CD4-positive, alpha-beta T cell (primary cell): ENCODE results near the gene UBALD1. TPM values are rescaled to one million over a fixed set of nuclear protein-coding genes. Genes with fewer than 3 reads are reported as not detected.

Experiments used
- ATAC-seq: fragments of 200-7000 bp; cut with Tn5 transposase; one replicate; pipeline ENCODE4 v1.10.0; 2022; ENCODE audit warnings: mild to moderate bottlenecking; ENCODE audit not compliant: poor library complexity
- CTCF ChIA-PET: fragments of 350-600 bp; sonication (Branson Sonifier 250); formaldehyde crosslinking; loops from one replicate; lab custom pipeline; 2021; ENCODE audit warnings: antibody characterized with exemption, inconsistent platforms; lab: Charles Lee
- POLR2A ChIA-PET: fragments of 350-600 bp; sonication (Branson Sonifier 250); formaldehyde crosslinking; loops from one replicate; lab custom pipeline; 2021; ENCODE audit warnings: antibody characterized with exemption, inconsistent platforms; lab: Charles Lee
- DNase-seq, 14 experiments: peaks; one replicate each; pipeline ENCODE4 v3.0.0-alpha.2; 2013 to 2020; ENCODE audit warnings: mixed read lengths in 2 of 14
- H3K27ac ChIP-seq, 2 donors: one replicate each; pipeline versions ENCODE4 v1.5.1 to v1.7.0; 2013; ENCODE audit warnings: low read length in 2 of 2, low read depth in 1 of 2, mild to moderate bottlenecking in 1 of 2
- H3K27me3 ChIP-seq, 2 experiments: 1 replicate in 1 of 2; 2 replicates in 1 of 2; pipeline versions ENCODE4 v1.6.1 to v1.7.0; 2013; ENCODE audit warnings: low read length in 2 of 2, control low read depth in 1 of 2, mild to moderate bottlenecking in 1 of 2, moderate library complexity in 1 of 2; ENCODE audit not compliant: insufficient read depth in 2 of 2, control insufficient read depth in 1 of 2
- H3K36me3 ChIP-seq: one replicate; pipeline ENCODE4 v1.6.1; 2013; ENCODE audit warnings: low read length, control low read depth; ENCODE audit not compliant: insufficient read depth
- H3K4me1 ChIP-seq: one replicate; pipeline ENCODE4 v1.6.1; 2013; ENCODE audit warnings: low read length, control low read depth; ENCODE audit not compliant: insufficient read depth
- H3K4me3 ChIP-seq: one replicate; pipeline ENCODE4 v1.5.1; 2013; ENCODE audit warnings: mild to moderate bottlenecking, low read length, moderate library complexity
- H3K9me3 ChIP-seq, 2 experiments: 1 replicate in 1 of 2; 2 replicates in 1 of 2; pipeline versions ENCODE4 v1.6.1 to v1.7.0; 2013; ENCODE audit warnings: low read length in 2 of 2, mild to moderate bottlenecking in 2 of 2, control low read depth in 1 of 2, moderate library complexity in 1 of 2; ENCODE audit not compliant: control insufficient read depth in 1 of 2, insufficient read depth in 1 of 2
- H3K27ac Mint-ChIP-seq: one replicate; pipeline ENCODE4 v1.8.0; 2020; ENCODE audit warnings: mixed read lengths
- H3K27me3 Mint-ChIP-seq: one replicate; pipeline ENCODE4 v1.8.0; 2021; ENCODE audit warnings: mixed read lengths
- H3K36me3 Mint-ChIP-seq: one replicate; pipeline ENCODE4 v1.8.0; 2021; ENCODE audit warnings: low read depth, mixed read lengths
- H3K4me1 Mint-ChIP-seq: one replicate; pipeline ENCODE4 v1.8.0; 2021; ENCODE audit warnings: low read depth, mixed read lengths
- H3K4me3 Mint-ChIP-seq: one replicate; pipeline ENCODE4 v1.8.0; 2020; ENCODE audit warnings: mild to moderate bottlenecking, mixed read lengths
- H3K9me3 Mint-ChIP-seq: one replicate; pipeline ENCODE4 v1.8.0; 2020; ENCODE audit warnings: mixed read lengths
- CTCF ChIP-seq: fragments of 200-600 bp; IDR thresholded peaks from one replicate; pipeline ENCODE4 v1.8.0; 2022; ENCODE audit warnings: antibody characterized with exemption, mild to moderate bottlenecking
- intact Hi-C, 2 experiments: fragments of 100-400 bp; cut with DNase I in 1 of 2; cut with micrococcal nuclease in 1 of 2; formaldehyde crosslinking; loops; one replicate each; pipeline versions ENCODE4 v1.15.1 to v1.9.0; 2023 to 2025; cut with DNase I, micrococcal nuclease
- total RNA-seq, 174 experiments: library from RNA in 2 of 174; stranded (reverse) in 2 of 174; gene quantifications; one replicate each; pipeline ENCODE4 v1.2.3 and lab custom pipeline; 2021 to 2026

The UBALD1 gene
- total RNA-seq, 2 experiments from 2014 or later, result 17.5 to 19.3 TPM

GRCh38 chr16:4654964-4655590 is 40.4 kb upstream of the UBALD1 start:
- ChIA-PET CTCF (no interaction called here), POLR2A (no interaction called here)
- no peaks in the 10 kb centered on the region for H3K27me3 Mint-ChIP-seq
- no peak overlapping the region for H3K4me3 Mint-ChIP-seq
- intact Hi-C loops, result loop anchor here in 1 of 2 experiments (5.0 kb wide), 2 partner anchors 37 to 38 kb away; partner anchors contain the start of gene NUDT16L1
- peaks cover 52% of the 10 kb centered on the region for H3K36me3 Mint-ChIP-seq
- H3K4me3 ChIP-seq, result no peak overlapping the region
- peaks cover 30% of the 10 kb centered on the region for H3K4me1 ChIP-seq
- H3K9me3 Mint-ChIP-seq, result no peaks in the 10 kb centered on the region
- peaks cover 24% of the 10 kb centered on the region for H3K4me1 Mint-ChIP-seq
- H3K27ac ChIP-seq, result no peak overlapping the region
- H3K27me3 ChIP-seq, result no peaks in the 10 kb centered on the region
- no peak overlapping the region for H3K27ac Mint-ChIP-seq
- DNase-seq (no peak), ATAC-seq (no peak)
- TF ChIP-seq CTCF, result no peak
- peaks cover 66% of the 10 kb centered on the region for H3K36me3 ChIP-seq
- no peaks in the 10 kb centered on the region for H3K9me3 ChIP-seq

GRCh38 chr16:4654011-4654963 is 39.6 kb upstream of the UBALD1 start:
- no peaks in the 10 kb centered on the region for H3K27me3 ChIP-seq
- H3K27ac Mint-ChIP-seq, result no peak overlapping the region
- TF ChIP-seq CTCF, result no peak
- H3K4me3 ChIP-seq, result no peak overlapping the region
- ATAC-seq, result no peak
- ChIA-PET CTCF (no interaction called here), POLR2A (no interaction called here)
- H3K36me3 Mint-ChIP-seq, result peaks cover 51% of the 10 kb centered on the region
- DNase-seq, result no peak
- peak overlapping the region; percentile 11 for H3K4me3 Mint-ChIP-seq
- H3K27me3 Mint-ChIP-seq, result no peaks in the 10 kb centered on the region
- peaks cover 30% of the 10 kb centered on the region for H3K4me1 ChIP-seq
- H3K9me3 ChIP-seq, result no peaks in the 10 kb centered on the region
- intact Hi-C loops, result loop anchor here in 1 of 2 experiments (5.0 kb wide), 2 partner anchors 37 to 38 kb away; partner anchors contain the start of gene NUDT16L1
- no peak overlapping the region for H3K27ac ChIP-seq
- H3K36me3 ChIP-seq, result peaks cover 66% of the 10 kb centered on the region
- H3K4me1 Mint-ChIP-seq, result peaks cover 24% of the 10 kb centered on the region
- no peaks in the 10 kb centered on the region for H3K9me3 Mint-ChIP-seq

- Mint-ChIP-seq H3K27me3 (no peaks in the 10 kb centered on the region), H3K4me3 (no peak overlapping the region), H3K36me3 (peaks cover 58% of the 10 kb centered on the region), H3K9me3 (no peaks in the 10 kb centered on the region), H3K4me1 (peaks cover 24% of the 10 kb centered on the region), H3K27ac (no peak overlapping the region)
- TF ChIP-seq CTCF, result no peak
- H3K27me3 ChIP-seq, result no peaks in the 10 kb centered on the region
- H3K9me3 ChIP-seq, result no peaks in the 10 kb centered on the region
- H3K4me3 ChIP-seq, result no peak overlapping the region
- no peak for ATAC-seq
- intact Hi-C loops, result loop anchor here in 1 of 2 experiments (5.0 kb wide), 2 partner anchors 35 to 40 kb away; partner anchors contain the start of gene NUDT16L1
- POLR2A ChIA-PET, result no interaction called here
- CTCF ChIA-PET, result no interaction called here
- H3K27ac ChIP-seq, result no peak overlapping the region
- H3K4me1 ChIP-seq, result peaks cover 28% of the 10 kb centered on the region
- no peak for DNase-seq
- peaks cover 56% of the 10 kb centered on the region for H3K36me3 ChIP-seq
Measured at GRCh38 chr16:4652561-4652960, 37.9 kb upstream of the UBALD1 start.
